Stimulated activated CD8-positive, alpha-beta memory T cell treated with anti-CD3 and anti-CD28 coated beads, Interleukin-7, amount 100 ng/mL, for 48 hours (primary cell): ENCODE measurements around the gene RUSF1.

Source experiments
- DNase-seq, 2 donors: peaks; one replicate each; pipeline ENCODE4 v3.0.0-alpha.2; 2020; ENCODE audit warnings: low read depth in 1 of 2; ENCODE audit errors: extremely low read depth in 1 of 2

Gene RUSF1

GRCh38 chr16:31473264-31473984 lies 34.8 kb downstream of the RUSF1 start:
- DNase-seq = no peak

DNA sequence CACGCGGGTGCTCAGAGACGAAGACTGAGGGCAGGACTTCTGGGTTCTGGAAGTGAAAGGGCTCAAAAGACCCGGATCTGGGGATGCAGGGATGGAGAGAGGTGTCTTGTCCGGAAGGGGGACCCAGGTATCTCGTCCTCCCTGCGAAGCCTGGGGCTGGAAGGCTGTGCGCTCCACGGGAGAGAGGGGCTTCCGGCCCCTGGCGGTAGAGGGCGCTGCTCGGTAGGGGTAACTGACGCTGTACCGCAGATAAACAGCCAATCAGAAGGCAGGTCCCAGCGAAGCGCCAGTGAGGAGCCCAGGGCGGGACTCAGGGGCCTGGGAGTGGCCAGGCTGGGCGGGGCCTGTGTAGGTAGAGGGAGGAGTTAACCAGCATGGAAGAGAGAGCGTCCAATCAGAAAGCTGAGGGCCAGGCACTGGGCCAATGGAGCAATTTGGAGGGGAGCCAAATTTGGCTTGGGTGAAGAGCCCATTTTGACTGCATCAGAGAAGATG lies 35.4 kb downstream of the RUSF1 start:
- peak in 1 of 2 donors; percentile 37 for DNase-seq

- DNase-seq = no peak
Measured at GRCh38 chr16:31471875-31472708, 36.1 kb downstream of the RUSF1 start, which contains the start of gene TGFB1I1. TSS of gene TGFB1I1 (plus strand) at chr16:31472152. CDS start at chr16:31472189, 37 bp downstream.

DNA sequence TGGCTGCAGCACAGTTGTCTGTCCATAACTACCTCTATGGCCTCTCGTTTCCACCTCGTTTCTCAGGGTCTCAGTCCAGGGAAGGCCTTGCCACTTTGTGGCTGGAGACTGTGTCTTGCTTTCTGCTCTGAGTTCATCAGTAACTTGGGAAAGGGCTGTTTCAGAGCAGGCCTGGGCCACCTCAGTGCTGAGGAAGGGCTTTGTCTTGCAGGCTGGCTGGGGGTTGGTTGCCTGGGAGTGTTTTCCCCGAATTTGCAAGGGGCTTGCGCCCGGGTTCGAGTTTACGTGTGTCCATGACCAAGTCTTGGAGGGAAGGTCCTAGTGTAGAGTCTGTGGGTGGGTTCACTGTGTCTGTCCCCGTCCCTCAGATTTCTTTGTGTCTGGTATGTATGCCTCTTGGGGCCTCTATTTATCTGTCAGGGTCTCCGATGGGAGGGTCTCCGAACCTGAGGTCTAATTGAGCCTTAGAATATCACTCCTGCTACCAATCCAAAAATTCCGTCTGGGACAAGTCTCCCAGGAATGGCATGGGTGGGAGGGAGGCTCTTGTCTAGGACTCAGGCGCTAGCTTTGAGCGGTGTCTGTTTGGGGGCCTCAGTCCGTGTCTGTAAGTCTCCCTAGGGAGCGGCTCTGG lies 36.8 kb downstream of the RUSF1 start:
- DNase-seq = no peak

- no peak for DNase-seq
Measured at GRCh38 chr16:31470615-31471014, 37.6 kb downstream of the RUSF1 start.

- no peak for DNase-seq
Measured at GRCh38 chr16:31467858-31468257, 40.3 kb downstream of the RUSF1 start.

DNA sequence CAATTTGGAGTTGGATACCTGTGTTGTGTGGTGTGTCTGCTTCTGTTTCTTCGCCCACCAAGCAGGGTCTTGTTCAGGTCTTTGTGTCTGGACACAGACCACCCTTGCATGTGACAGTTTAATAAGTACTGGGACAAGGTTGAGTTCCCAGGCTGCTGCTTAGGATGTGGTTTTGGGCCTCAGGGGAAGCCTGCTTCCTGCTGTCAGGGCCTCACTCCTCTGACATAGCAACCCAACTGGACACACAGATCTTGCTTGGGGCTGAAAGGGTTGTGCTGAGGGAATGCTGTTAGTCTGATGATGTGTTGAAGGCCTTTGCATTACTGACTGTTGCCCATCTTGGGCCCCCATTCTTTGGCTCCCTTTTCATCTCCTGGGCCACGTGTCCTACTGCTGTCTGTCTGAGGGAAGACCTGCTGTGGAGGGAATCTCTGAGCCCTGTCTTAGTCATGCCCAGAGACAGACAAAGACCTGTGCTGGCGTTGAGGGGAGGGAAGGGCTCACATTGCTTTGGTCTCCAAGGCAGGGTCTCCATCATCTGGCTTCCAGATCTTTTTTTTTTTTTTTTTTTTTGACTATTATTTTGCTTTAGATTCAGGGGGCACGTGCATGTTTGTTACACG lies 40.9 kb downstream of the RUSF1 start:
- no peak for DNase-seq

DNA sequence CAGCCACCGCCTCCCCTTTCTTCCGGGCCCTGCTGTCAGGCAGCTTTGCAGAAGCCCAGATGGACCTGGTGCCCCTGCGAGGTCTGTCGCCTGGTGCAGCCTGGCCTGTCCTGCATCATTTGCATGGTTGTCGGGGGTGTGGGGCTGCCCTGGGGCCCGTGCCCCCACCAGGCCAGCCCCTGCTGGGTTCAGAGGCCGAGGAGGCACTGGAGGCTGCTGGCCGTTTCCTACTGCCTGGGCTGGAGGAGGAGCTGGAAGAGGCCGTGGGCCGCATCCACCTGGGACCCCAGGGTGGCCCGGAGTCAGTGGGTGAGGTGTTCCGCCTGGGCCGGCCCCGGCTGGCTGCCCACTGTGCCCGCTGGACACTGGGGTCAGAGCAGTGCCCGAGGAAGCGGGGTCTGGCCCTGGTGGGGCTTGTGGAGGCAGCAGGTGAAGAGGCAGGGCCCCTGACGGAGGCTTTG lies 41.8 kb downstream of the RUSF1 start:
- no peak for DNase-seq

GRCh38 chr16:31465788-31466370 lies 42.3 kb downstream of the RUSF1 start:
- no peak for DNase-seq

- no peak for DNase-seq
Measured at GRCh38 chr16:31464781-31465260, 43.4 kb downstream of the RUSF1 start.

DNA sequence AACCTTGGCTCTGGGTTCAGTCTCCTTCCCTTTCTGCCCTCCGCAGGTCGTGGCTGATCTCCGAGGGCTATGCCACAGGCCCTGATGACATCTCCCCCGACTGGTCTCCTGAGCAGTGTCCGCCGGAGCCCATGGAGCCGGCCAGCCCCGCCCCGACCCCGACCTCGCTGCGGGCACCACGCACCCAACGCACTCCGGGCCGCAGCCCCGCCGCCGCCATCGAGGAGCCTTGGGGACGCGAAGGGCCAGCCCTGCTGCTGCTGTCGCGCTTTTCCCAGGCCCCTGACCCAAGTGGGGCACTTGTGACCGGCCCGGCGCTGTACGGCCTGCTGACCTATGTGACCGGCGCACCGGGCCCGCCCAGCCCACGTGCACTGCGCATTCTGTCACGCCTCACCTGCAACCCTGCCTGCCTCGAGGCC lies 43.8 kb downstream of the RUSF1 start:
- DNase-seq = no peak

- no peak for DNase-seq
Measured at GRCh38 chr16:31461921-31462804, 46.0 kb downstream of the RUSF1 start.

DNA sequence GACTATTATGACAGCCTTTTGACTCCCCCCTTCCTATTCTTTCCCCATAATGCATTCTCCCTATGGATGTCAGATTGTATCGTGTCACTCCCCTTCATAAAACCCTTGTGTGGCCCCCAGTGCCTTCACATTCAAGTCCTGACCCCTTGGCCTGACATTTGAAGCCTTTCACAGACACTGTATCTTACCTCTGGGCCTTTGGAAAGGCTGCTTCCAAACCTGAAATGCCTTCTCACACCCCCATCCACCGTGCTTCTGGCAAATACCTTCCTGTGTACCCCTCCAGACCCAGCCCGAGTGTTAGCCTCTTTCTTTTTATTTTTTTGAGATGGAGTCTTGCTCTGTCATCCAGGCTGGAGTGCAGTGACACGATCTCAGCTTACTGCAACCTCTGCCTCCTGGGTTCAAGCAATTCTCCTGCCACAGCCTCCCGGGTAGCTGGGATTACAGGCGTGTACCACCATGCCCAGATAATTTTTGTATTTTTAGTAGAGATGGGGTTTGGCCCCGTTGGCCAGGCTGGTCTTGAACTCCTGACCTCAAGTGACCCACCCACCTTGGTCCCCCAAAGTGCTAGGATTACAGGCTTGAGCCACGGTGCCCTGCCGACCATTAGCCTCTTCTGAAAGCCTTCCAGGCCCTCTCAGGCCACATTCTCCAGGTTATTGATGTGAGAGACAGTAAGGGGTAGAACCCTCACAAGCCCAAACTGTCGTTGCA lies 46.8 kb downstream of the RUSF1 start:
- no peak for DNase-seq

GRCh38 chr16:31460582-31461002 lies 47.6 kb downstream of the RUSF1 start:
- DNase-seq = no peak

DNA sequence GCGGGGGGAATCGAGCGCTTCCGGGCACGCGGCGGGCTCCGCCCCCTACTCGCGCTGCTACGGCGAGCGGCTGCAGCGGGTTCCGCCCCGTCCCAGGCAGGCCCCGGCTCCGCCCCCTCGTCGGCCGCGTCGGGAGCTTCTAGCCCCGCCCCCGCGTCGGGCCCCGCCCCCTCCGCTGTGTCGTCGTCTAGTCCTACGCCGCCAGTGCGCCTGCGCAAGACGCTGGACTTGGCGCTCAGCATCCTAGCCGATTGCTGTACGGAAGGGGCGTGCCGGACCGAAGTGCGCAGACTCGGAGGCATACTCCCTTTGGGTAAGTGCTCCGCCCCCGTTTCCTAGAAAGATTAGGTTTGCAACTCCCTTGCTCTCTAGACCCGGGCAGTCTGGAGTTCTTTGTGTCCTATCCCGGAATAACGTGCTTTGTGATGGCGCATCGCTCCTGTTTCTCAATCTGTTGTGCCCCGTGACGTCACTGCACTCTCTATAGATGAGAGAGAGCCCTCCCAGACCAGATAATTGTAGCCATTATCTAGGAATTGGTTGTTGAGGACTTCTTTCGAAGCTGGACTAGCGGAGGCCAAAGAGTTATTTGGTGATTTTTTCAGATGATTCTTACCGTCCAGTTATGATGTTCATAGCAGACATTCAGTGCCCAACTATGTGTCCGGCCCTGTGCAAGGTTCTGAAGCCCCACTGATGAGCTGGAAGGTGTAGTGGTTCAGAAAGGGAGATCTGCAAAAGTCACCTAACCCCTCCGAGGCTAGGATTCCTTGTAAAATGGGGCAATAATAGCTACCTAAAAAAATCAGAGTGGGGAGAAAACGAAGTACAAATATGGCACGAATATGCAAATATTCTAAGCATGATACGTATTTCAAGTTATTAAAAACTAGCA lies 48.3 kb downstream of the RUSF1 start:
- peak; percentile 98 to 100 for DNase-seq

GRCh38 chr16:31458844-31459686 lies 49.1 kb downstream of the RUSF1 start, which contains the start of gene ARMC5:
TSS of gene ARMC5 (plus strand) at chr16:31459501. CDS start at chr16:31459525, 24 bp downstream.
- DNase-seq = peak; percentile 92 to 96
